GM18507 (cell line): ENCODE data around the gene PLEKHF1.
A peak's percentile ranks its signal among the peaks of the same experiment; 100 is the strongest.

Experiments
- DNase-seq: peaks from one replicate; pipeline ENCODE4 v3.0.0; 2011; ENCODE audit warnings: low read depth; ENCODE audit not compliant: insufficient read length; ENCODE audit errors: extremely low spot score
- FAIRE-seq: peaks from 2 replicates; lab custom pipeline; 2011; peaks lifted over from hg19 to GRCh38; lab: Jason Lieb, UNC

Gene PLEKHF1

DNA sequence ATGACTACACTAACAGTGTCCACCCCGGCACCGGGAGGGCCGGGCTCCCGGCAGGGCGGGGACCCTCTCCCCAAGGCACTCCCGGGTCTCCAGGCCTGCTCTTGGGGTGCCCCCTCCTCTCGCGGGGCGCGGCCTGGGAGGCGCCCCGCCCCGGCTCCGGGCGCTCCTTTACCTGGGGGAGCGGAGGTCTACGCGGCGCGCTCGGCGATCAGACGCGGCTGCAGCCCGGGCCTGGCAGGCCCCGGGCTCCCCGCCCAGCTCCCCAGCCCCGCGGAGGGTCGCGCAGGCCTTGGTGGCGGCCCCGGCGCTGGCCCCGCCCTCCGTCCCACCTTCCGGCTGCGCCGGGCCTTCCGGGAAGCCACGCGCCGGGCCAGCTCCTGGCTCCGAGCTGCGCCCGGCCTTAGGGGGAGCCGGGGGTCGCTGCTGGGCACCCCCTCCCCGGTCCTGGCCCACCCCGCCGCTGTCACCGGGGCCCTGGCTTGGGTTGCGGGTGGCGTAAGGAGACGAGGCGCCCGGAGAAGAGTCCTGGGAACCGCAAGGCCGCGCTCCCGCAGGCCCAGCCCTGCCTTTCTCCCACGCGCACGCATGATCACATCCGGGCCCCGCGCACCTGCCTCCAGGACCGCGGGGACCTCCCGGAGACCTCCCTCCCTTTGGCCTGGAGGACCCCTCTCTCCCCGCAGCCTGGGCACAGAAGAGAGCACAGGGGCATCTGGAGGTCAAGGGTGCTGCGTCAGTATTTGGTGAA is 49.9 kb downstream of the PLEKHF1 start, which contains the start of gene C19orf12:
C19orf12 (minus strand) TSS at position 309 of the 748 bp plus-strand sequence. CDS start 6,848 bp downstream, outside the sequence.
- peak; percentile 38 for DNase-seq
- no peak for FAIRE-seq

DNA sequence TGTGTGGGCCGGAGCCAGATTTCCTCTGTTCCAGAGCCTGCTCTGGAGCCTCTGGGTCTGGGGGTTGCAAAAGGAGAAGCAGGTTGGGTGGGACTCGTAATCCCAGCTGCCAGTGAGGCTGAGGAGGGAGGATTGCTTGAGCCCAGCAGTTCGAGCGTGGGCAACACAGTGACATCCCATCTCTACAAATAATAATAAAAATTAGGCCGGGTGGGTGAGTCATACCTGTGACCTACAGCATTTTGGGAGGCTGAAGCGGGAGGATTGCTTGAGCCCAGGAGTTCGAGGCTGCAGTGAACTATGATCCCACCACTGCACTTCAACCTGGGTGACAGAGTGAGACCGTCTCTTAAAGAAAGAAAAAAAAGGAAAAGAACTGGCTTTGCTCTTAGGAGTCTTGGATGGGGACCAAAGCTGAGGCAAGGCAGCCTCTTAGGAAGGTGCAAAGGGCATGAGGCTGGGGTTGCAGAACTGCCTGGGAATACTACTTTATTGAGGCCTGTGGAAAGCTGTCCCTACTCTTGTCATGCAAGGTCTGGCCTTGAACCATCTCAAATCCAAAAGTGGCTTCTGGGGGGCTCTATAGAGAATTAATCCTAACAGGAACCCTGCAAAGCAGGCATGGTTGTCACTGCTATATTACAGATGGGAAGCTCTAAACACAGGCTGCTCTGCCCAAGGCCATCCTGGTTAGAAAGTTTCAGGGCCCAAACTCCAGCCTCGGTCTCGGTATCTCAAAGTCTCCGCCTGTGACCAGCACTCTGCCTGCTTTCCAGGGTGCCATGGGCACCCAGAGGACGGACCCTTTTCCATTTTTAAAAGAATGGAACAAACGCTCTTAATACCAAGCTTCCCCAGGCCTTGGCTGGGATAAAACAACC is 50.7 kb downstream of the PLEKHF1 start:
- FAIRE-seq (peak; percentile 64), DNase-seq (no peak)

DNA sequence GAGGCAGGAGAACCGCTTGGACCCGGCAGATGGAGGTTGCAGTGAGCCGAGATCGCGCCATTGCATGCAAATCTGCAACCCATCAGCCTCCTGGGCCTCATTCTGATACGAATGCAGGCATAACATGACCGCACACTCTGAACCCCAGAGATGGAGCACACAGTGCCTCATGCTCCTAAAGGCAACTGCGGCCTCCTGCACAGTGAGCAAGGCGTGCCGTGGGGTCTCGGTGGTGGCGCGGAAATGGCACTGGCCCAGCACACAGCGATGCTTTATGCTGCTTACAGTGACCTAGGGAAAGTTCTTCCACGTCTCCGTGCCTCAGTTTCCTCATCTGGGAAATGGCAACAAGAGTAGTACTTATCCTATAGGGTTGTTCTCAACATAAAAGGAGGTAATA is 51.8 kb downstream of the PLEKHF1 start:
- no peak for FAIRE-seq

DNA sequence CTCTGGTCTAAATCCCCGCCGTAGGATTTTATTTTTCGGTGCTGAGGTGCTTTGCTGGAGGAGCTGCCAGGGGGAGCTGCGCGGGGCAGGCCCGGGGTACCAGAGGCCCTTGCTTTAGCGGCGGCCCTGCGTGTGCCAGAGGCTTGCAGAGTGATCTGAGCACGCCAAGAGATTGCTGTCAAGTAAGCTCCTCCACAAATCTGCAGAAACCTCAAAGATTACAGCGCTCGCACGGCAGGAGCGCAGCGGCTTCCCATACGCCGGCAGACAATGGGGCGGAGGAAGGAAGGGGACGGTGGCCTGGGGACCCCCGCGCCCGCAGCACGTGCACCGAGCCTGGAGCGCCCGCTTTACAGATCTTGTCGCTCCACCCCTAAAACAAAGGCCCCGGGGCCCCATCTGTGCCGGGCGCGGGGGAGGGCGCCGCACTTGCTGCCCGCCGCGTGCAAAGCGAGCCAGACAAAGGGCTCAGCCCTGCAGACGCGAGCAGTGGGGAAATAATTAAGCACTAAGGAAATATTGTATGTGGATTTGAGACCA is 58.9 kb downstream of the PLEKHF1 start:
- FAIRE-seq, result no peak
- no peak for DNase-seq

More for the DNA sequence above, 51.8 kb downstream of the PLEKHF1 start:
- no peak for DNase-seq

DNA sequence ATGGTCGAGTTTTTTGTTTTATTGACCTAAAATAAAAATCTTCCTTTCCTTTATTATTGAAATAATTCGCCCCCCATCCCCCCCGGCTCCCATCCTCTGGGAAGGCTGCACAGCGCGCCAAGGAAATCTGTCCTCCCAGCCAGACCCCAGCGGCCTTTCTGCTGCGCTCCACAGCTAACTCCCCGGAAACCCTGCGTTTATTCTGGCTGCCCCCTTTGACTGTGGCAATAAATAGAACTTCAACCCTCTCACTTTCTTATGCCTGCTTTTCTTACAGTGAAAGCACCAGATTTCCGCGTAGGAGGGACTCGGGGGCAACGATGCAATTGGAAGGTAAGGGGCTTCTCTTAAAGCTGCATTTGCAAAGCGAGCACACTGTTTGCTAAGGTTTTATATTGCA is 59.5 kb downstream of the PLEKHF1 start:
- DNase-seq, result no peak
- FAIRE-seq, result no peak
